DOHH2 (cell line): ENCODE data around the gene ASGR1.

Experiments used
- H3F3A ChIP-seq: fragments of 200-600 bp; sonication (generic), shearing (Covaris generic); 2 replicates; pipeline ENCODE4 v1.6.0; 2016; ENCODE audit warnings: antibody characterized with exemption, mild to moderate bottlenecking; ENCODE audit not compliant: control insufficient read depth, insufficient read depth
- H3K27ac ChIP-seq: fragments of 200-600 bp; sonication (generic); 2 replicates; pipeline ENCODE4 v1.5.1; 2014; ENCODE audit warnings: low read depth, mild to moderate bottlenecking, low read length, moderate library complexity
- H3K27me3 ChIP-seq: fragments of 200-600 bp; sonication (generic); 2 replicates; pipeline ENCODE4 v1.6.1; 2014; ENCODE audit warnings: mild to moderate bottlenecking, low read length, mixed read lengths; ENCODE audit not compliant: control insufficient read depth
- H3K36me3 ChIP-seq: fragments of 200-600 bp; sonication (generic); 2 replicates; pipeline ENCODE4 v1.6.1; 2014; ENCODE audit warnings: mild to moderate bottlenecking, low read length, moderate library complexity, mixed read lengths; ENCODE audit not compliant: control insufficient read depth
- H3K4me1 ChIP-seq: fragments of 200-600 bp; sonication (generic); 2 replicates; pipeline ENCODE4 v1.6.1; 2014; ENCODE audit warnings: mild to moderate bottlenecking, low read length, mixed read lengths; ENCODE audit not compliant: control insufficient read depth
- H3K4me2 ChIP-seq: fragments of 200-600 bp; sonication (generic); 2 replicates; pipeline ENCODE4 v1.6.0; 2014; ENCODE audit warnings: mild to moderate bottlenecking, low read length, moderate library complexity
- H3K4me3 ChIP-seq: fragments of 200-600 bp; sonication (generic); 2 replicates; pipeline ENCODE4 v1.5.1; 2014; ENCODE audit warnings: mild to moderate bottlenecking, low read length, mixed read lengths
- H3K79me2 ChIP-seq: fragments of 200-600 bp; sonication (generic); 2 replicates; pipeline ENCODE4 v1.6.1; 2014; ENCODE audit warnings: mild to moderate bottlenecking, low read length, mixed read lengths; ENCODE audit not compliant: control insufficient read depth
- H3K9me2 ChIP-seq: fragments of 200-600 bp; sonication (generic); replicated peaks from 2 replicates; pipeline ENCODE4 v1.6.1; 2014; ENCODE audit warnings: mild to moderate bottlenecking, low read length, mixed read lengths; ENCODE audit not compliant: control insufficient read depth
- H3K9me3 ChIP-seq: fragments of 200-600 bp; sonication (generic); 2 replicates; pipeline ENCODE4 v1.6.1; 2014; ENCODE audit warnings: antibody characterized with exemption, low read length, mixed read lengths; ENCODE audit not compliant: control insufficient read depth, insufficient read depth
- H4K20me1 ChIP-seq: fragments of 200-600 bp; sonication (generic); 2 replicates; pipeline ENCODE4 v1.6.0; 2014; ENCODE audit warnings: low read depth, mild to moderate bottlenecking, antibody characterized with exemption, low read length, moderate library complexity; ENCODE audit not compliant: control insufficient read depth, insufficient read depth
- CTCF ChIP-seq: fragments of 200-600 bp; sonication (generic); IDR thresholded peaks from one replicate; pipeline ENCODE4 v1.5.1; 2014; ENCODE audit warnings: antibody characterized with exemption, mild to moderate bottlenecking, low read depth, low read length; ENCODE audit not compliant: poor library complexity, severe bottlenecking
- EZH2phosphoT487 ChIP-seq: fragments of 200-600 bp; sonication (generic); IDR thresholded peaks from 2 replicates; pipeline ENCODE4 v1.6.1; 2017; ENCODE audit warnings: borderline replicate concordance, mild to moderate bottlenecking, antibody characterized with exemption, low read length, moderate library complexity, mixed read lengths

ASGR1 gene

GRCh38 chr17:7123844-7124243 is 55.3 kb downstream of the ASGR1 start:
- Histone ChIP-seq H3K4me2 (no peak overlapping the region), H3K79me2 (no peaks in the 10 kb centered on the region), H3K4me3 (no peak overlapping the region), H3K36me3 (no peaks in the 10 kb centered on the region), H3K4me1 (no peaks in the 10 kb centered on the region), H3K9me2 (no peaks in the 10 kb centered on the region), H3K27ac (no peak overlapping the region), H3K27me3 (peaks cover 7% of the 10 kb centered on the region), H3F3A (no peaks in the 10 kb centered on the region), H4K20me1 (no peaks in the 10 kb centered on the region), H3K9me3 (no peaks in the 10 kb centered on the region)
- no peak for TF ChIP-seq CTCF
- TF ChIP-seq EZH2phosphoT487: no peak
